ENCODE data around the gene ULK1. TPM values are rescaled to one million over a fixed set of nuclear protein-coding genes. Genes with fewer than 3 reads are reported as not detected.

ULK1 gene
- total and polyA plus RNA-seq, 2 of the 13 experiments (the other 11 are each of a cell fraction or from before 2014, with no cell fraction given): 2.8 to 10.1 TPM

- TF ChIP-seq HINFP (CRISPR knock-in tag; IDR thresholded peaks at IDR 0.05; ENCODE audit: low read depth) (0 out of 2 replicates have a peak, but pooled peaks have one; percentile 72), KLF9 (CRISPR knock-in tag; IDR thresholded peaks at IDR 0.05; ENCODE audit: low read depth) (no peak; the same call in 1 of the 2 replicates), MAFG (CRISPR knock-in tag; IDR thresholded peaks at IDR 0.05) (peak; percentile 84), MYPOP (CRISPR knock-in tag; IDR thresholded peaks at IDR 0.05) (peak; percentile 71; the same call in 1 of the 2 replicates), MIXL1 (CRISPR knock-in tag; IDR thresholded peaks at IDR 0.05) (0 out of 2 replicates have a peak, but pooled peaks have one; percentile 21), RFX3 (CRISPR knock-in tag; IDR thresholded peaks at IDR 0.05) (peak; percentile 58), ZNF180 (CRISPR knock-in tag; IDR thresholded peaks at IDR 0.05; ENCODE audit: borderline replicate concordance, low read depth) (no peak), SMAD1 (CRISPR knock-in tag; IDR thresholded peaks at IDR 0.05; ENCODE audit: borderline replicate concordance, low read depth) (0 out of 2 replicates have a peak, but pooled peaks have one; percentile 95), SNAPC2 (CRISPR knock-in tag; IDR thresholded peaks at IDR 0.05) (no peak), RCOR2 (CRISPR knock-in tag; IDR thresholded peaks at IDR 0.05) (peak; percentile 29), JUND (CRISPR knock-in tag; IDR thresholded peaks at IDR 0.05) (peak; percentile 87; the same call in 1 of the 2 replicates), KDM1A (CRISPR knock-in tag; IDR thresholded peaks at IDR 0.05) (peak; percentile 61; the same call in 1 of the 2 replicates), ZC3H4 (CRISPR knock-in tag; IDR thresholded peaks at IDR 0.05; ENCODE audit: borderline replicate concordance) (no peak), IRF2 (CRISPR knock-in tag; IDR thresholded peaks at IDR 0.05) (peak; percentile 97), ZBTB20 (CRISPR knock-in tag; IDR thresholded peaks at IDR 0.05; ENCODE audit: borderline replicate concordance, low read depth) (peak; percentile 95), USF2 (IDR thresholded peaks at IDR 0.05; ENCODE audit: low read depth, low read length) (no peak), USF2 (CRISPR knock-in tag; IDR thresholded peaks at IDR 0.05; ENCODE audit: borderline replicate concordance) (0 out of 2 replicates have a peak, but pooled peaks have one; percentile 14), SALL2 (CRISPR knock-in tag; IDR thresholded peaks at IDR 0.05) (peak; percentile 76)
- TF ChIP-seq, protein P1, sequence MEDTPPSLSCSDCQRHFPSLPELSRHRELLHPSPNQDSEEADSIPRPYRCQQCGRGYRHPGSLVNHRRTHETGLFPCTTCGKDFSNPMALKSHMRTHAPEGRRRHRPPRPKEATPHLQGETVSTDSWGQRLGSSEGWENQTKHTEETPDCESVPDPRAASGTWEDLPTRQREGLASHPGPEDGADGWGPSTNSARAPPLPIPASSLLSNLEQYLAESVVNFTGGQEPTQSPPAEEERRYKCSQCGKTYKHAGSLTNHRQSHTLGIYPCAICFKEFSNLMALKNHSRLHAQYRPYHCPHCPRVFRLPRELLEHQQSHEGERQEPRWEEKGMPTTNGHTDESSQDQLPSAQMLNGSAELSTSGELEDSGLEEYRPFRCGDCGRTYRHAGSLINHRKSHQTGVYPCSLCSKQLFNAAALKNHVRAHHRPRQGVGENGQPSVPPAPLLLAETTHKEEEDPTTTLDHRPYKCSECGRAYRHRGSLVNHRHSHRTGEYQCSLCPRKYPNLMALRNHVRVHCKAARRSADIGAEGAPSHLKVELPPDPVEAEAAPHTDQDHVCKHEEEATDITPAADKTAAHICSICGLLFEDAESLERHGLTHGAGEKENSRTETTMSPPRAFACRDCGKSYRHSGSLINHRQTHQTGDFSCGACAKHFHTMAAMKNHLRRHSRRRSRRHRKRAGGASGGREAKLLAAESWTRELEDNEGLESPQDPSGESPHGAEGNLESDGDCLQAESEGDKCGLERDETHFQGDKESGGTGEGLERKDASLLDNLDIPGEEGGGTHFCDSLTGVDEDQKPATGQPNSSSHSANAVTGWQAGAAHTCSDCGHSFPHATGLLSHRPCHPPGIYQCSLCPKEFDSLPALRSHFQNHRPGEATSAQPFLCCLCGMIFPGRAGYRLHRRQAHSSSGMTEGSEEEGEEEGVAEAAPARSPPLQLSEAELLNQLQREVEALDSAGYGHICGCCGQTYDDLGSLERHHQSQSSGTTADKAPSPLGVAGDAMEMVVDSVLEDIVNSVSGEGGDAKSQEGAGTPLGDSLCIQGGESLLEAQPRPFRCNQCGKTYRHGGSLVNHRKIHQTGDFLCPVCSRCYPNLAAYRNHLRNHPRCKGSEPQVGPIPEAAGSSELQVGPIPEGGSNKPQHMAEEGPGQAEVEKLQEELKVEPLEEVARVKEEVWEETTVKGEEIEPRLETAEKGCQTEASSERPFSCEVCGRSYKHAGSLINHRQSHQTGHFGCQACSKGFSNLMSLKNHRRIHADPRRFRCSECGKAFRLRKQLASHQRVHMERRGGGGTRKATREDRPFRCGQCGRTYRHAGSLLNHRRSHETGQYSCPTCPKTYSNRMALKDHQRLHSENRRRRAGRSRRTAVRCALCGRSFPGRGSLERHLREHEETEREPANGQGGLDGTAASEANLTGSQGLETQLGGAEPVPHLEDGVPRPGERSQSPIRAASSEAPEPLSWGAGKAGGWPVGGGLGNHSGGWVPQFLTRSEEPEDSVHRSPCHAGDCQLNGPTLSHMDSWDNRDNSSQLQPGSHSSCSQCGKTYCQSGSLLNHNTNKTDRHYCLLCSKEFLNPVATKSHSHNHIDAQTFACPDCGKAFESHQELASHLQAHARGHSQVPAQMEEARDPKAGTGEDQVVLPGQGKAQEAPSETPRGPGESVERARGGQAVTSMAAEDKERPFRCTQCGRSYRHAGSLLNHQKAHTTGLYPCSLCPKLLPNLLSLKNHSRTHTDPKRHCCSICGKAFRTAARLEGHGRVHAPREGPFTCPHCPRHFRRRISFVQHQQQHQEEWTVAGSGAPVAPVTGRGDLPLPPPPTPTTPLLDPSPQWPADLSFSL (CRISPR knock-in tag; IDR thresholded peaks at IDR 0.05): no peak
These were observed 33.8 kb upstream of the ULK1 start (continued) for GRCh38 chr12:131860472-131861260.

All from HepG2 (cell line).